GM15510 (cell line): ENCODE measurements around the gene OR2D2.

Experiments used
- POLR2A ChIP-seq: IDR thresholded peaks from 3 replicates; pipeline ENCODE4 v1.6.1; 2011; ENCODE audit warnings: borderline replicate concordance; ENCODE audit not compliant: insufficient read length; ENCODE audit errors: extremely low read depth

OR2D2 gene

GRCh38 chr11:6898911-6899310, 6.6 kb upstream of the OR2D2 start:
- TF ChIP-seq POLR2A = no peak

DNA sequence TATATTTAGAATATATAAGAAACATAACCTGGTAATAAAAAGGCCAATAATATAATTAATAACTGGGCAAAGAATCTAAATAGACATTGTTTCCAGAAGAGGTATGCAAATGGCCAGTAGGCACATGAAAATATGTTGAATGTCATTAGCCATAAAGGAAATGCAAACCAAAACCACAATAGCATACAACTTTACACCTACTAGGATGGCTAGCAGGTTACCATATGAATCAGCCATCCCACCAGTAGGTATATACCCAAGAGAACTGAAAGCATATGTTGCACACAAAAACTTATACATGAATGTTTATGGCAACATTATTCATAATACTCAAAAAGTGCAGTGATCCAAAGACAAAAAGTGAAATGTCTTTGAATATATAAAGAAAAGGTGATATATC, 2.7 kb upstream of the OR2D2 start:
- no peak for TF ChIP-seq POLR2A

GRCh38 chr11:6894097-6894496, 1.8 kb upstream of the OR2D2 start:
- TF ChIP-seq POLR2A = no peak

DNA sequence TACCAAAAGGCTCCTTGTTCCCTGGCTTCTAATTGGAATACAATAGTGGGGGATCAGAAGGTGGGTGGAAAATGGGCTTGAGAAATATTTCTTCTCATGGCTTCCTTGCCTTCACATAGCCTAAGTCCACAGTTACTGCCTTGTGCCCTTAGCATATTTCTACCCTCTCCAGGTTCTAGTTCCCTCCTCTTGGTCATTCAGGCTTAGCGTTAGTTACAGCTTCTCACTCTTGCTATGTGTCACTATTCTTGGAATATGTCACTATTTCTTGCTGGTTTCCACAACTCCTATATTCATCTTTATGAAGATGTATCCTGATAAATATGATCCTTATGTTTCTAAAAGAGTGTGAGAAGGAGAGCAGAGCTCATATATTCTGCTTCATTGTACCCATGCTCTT, 2.5 kb downstream of the OR2D2 start:
- TF ChIP-seq POLR2A = no peak

GRCh38 chr11:6888830-6889229, 3.5 kb downstream of the OR2D2 start:
- TF ChIP-seq POLR2A = no peak

GRCh38 chr11:6882751-6883150, 9.5 kb downstream of the OR2D2 start:
- no peak for TF ChIP-seq POLR2A

DNA sequence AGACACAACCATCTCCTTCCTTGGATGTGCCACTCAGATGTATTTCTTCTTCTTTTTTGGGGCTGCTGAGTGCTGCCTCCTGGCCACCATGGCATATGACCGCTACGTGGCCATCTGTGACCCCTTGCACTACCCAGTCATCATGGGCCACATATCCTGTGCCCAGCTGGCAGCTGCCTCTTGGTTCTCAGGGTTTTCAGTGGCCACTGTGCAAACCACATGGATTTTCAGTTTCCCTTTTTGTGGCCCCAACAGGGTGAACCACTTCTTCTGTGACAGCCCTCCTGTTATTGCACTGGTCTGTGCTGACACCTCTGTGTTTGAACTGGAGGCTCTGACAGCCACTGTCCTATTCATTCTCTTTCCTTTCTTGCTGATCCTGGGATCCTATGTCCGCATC, 15.4 kb downstream of the OR2D2 start:
- TF ChIP-seq POLR2A = no peak

DNA sequence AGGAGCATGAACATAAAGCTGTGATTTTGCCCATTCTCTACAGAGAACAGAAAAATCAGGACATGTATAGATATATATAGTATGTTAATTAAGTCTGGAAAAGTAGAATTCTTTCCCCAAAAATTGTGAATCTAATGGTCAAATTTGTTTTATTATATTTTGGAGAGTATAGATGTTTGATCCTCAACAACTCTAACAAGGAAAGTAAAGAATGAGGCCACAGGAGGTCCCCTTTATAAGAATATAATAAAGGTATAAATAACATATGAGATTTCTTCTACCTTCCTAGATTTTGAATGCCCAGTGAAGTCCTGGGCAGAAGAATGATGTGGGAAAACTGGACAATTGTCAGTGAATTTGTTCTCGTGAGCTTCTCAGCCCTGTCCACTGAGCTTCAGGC, 16.0 kb downstream of the OR2D2 start, which contains the start of gene OR10A4:
Gene OR10A4, plus strand, starts transcription at position 301 of the 400 bp plus-strand sequence. Its CDS starts 23 bp downstream, at position 324.
- no peak for TF ChIP-seq POLR2A

DNA sequence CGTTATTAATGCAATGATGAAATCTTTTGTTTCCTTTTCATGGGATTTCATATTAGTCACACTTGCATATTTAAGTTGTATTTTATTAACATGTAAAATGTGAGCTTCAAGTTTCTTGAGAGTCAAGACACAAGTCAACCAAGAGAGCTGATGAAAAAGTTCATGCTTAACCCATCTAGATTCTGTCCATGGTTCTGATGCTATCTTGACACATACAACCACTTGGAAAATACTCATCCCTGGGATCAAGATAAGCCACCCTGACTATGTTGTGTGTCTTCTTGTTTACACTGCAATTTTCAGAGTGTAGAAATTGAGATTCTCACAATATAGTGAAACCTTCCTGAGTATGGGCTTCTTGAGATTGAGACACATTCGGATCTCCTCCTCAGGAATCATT, 16.5 kb downstream of the OR2D2 start:
- TF ChIP-seq POLR2A = no peak

- no peak for TF ChIP-seq POLR2A
Measured at GRCh38 chr11:6871278-6871677, 21.0 kb downstream of the OR2D2 start.

DNA sequence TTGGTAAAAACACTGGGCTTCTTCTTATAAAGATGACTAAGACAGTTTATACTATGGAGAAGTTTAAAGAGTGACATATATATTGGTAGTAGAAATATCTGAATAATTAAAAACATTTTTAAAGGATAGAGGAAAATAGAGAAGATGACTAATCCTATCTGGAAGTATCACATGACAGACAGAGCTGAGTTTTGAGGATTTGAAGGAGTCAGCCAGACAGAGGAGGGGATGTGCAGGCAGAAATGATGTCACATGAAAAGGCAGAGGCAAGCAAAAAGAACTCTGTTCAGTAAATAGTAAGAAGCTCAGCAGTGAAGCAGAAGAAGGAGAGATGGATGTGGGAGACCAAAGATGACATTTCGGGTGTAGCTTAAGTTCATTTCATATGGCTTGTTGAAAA, 27.9 kb downstream of the OR2D2 start:
- TF ChIP-seq POLR2A = no peak

GRCh38 chr11:6862961-6863360, 29.3 kb downstream of the OR2D2 start, which contains the start of gene OR10A2:
Gene OR10A2 (plus strand): TSS chr11:6863057. CDS start chr11:6869755, 6,698 bp downstream.
- TF ChIP-seq POLR2A = no peak

DNA sequence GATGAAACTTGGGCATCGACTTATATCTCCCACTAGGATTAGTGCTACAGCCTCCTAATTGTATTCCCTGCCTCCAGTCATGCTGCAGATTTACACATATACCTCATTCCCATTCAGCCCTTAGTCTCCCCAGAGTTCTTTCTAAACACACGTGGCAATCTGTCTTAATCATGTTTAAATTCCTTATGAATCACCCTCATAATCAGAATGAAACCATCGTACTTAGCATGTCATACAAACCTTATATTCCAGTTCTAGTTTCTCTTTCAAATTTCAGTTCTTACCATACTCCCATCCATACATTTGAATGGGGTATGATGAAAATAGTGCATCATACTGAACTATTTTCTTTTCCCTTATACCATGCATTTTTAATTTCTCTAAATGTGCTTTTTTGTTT, 35.4 kb downstream of the OR2D2 start:
- TF ChIP-seq POLR2A = no peak

DNA sequence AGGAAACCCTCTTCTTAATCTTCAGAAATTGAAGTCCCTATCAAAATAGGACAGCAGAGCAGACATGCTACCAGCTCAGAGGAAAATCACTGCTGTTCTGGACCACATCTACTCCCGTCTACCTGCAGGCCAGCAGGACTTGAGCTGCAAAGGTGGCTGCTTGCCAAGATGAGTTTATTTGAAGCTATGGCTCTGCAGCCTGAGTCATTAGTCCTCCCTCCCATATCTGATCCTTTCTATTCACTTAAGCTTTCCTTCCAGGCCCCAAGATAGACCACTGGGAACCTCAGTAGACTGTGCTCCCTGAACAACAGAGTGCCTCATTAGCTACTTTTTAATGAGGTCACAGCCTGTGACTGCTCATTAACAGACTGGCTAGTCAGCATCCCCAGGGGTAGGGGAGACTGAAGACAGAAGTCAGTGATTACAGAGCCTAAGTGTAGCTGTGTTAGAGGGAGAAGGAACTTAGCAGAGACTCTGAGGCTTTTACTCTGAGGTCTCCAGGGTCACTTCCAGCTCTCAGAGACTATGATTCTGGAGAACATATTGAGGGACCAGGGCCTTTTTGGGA, 36.2 kb downstream of the OR2D2 start:
- TF ChIP-seq POLR2A = no peak

- TF ChIP-seq POLR2A = no peak
Measured at GRCh38 chr11:6850526-6850925, 41.8 kb downstream of the OR2D2 start.

GRCh38 chr11:6845383-6845782, 46.9 kb downstream of the OR2D2 start, which contains the start of gene OR10A5:
Gene OR10A5 (plus strand): TSS chr11:6845683. CDS start chr11:6845683, 0 bp downstream.
- no peak for TF ChIP-seq POLR2A

GRCh38 chr11:6844356-6844755, 47.9 kb downstream of the OR2D2 start:
- TF ChIP-seq POLR2A = no peak
